Measurements from ENCODE around the gene AK8.

Gene AK8

DNA sequence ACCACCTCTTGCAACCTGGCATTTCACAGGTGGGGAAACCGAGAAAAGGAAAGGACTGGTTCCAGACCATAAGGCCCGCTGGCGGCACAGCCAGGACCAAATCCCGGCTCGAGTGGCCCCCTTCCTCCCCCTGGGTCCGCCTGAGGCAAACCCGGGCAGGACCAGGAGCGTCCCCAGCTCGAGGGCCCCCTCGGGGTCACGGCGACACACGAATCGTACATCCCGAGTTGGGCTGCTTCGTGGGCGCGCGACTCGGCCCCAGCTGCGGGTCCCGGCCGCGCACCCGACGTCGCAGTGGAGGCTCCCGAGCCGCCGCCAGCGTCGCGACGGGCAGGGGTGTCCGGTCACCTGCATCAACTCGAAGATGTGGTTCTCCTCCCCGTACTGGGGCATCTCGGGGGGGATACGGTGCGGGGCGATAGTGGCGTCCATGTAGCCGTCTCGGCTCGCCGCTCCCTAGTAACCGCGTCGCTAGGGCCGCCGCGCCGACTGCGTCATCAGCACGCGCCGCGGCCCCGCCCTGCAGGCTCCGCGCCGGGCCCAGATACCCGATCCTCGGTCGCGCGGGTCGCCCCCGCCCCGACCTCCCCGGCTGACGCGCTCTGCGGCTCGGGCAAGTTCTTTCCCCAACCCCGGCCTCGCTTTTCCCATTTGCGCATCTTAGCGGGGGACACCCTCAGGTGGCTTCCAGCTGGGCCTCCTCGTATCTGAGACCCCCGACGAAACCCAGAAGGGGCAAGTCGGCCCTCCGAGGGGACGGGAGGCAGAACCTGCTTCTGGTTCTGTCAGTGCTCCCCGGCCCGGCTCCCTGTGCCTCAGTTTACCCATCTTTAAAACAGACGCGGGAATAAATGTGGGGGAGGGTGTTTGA is at the start of gene AK8:
TSS of gene AK8 (minus strand) at position 461 of the 871 bp plus-strand sequence. CDS start at position 432, 29 bp downstream.
- peak; percentile 79 for DNase-seq

- DNase-seq = no peak
These were observed 49.6 kb upstream of the AK8 start for GRCh38 chr9:132927704-132928103.

DNA sequence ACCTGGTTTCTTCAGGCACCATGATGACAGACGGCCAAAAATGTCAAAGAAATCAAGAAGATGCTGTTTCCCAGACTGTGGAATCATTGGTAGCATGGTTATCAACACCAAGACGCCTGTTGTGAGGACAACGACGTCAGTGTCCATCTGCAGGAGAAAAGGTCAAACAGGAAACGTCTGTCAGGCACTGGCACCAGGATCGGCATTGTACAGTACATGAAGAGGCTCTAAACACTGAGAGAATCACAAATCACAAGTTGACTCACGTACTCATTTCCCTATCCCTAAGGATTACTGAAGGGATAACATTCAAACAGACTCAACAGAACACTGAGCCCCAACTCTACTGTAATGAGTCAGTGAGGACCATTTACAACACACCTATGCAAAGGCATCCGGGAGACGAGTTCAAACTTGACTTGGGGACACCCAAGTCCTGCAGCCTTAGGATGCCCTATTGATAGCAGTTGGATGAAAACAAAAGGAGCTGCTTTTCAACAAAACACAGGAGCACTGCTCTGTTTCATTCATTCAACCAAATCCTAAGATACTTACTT is 45.3 kb upstream of the AK8 start:
- DNase-seq = no peak

DNA sequence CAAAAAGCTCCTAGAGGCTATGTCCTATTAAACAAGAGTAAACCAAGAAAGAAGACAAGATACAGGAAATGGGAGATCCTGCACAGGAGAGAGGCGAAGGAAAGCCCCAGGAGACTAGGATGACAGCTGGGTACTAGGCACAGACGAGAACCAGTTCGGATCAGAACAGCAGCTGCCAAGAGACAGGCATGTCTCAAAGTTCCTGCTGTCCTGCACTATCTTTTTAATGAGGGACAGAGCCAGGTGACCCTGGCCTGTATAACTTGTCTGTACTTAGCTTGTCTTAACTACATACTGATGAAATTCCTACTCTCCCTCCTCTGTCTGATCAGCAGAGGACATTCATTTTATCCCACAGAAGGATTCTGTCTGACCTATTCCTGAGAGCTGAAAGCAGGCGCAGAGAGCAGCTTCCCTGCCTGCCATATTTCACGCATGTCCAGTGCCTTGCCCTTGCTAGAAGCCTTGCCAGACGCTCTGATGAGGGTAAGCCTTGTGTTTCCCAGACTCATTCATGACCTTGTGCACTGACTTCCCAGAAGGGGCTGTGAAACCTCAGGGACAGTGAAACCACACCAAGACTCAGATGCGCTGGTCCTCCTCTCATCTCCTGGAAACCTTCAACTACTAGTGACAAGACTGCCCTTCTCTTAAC is 41.7 kb upstream of the AK8 start:
- no peak for DNase-seq

DNA sequence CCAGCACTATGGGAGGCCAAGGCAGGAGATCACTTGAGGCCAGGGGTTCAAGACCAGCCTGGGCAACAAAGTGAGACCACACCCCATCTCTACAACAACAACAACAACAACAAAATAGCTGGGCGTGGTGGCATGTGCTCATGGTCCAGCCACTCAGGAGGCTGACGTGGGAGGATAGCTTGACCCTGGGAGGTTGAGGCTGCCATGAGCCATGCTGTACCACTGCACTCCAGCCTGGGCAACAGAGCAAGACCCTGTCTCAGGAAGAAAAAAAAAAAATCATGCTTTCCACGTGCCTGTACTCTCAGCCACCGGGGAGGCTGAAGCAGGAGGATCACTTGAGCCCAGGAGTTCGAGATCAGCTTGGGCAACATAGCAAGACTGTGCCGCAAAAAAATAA is 36.8 kb upstream of the AK8 start:
- DNase-seq = no peak

- no peak for DNase-seq
These were observed 34.0 kb upstream of the AK8 start for GRCh38 chr9:132912131-132912530.

- no peak for DNase-seq
These were observed 32.3 kb upstream of the AK8 start for GRCh38 chr9:132910376-132910775.

- DNase-seq = no peak
These were observed 31.2 kb upstream of the AK8 start for GRCh38 chr9:132909311-132909710.

GRCh38 chr9:132908635-132909034 is 30.6 kb upstream of the AK8 start:
- DNase-seq = no peak

- DNase-seq = no peak
These were observed 27.6 kb upstream of the AK8 start for GRCh38 chr9:132905726-132906125.

DNA sequence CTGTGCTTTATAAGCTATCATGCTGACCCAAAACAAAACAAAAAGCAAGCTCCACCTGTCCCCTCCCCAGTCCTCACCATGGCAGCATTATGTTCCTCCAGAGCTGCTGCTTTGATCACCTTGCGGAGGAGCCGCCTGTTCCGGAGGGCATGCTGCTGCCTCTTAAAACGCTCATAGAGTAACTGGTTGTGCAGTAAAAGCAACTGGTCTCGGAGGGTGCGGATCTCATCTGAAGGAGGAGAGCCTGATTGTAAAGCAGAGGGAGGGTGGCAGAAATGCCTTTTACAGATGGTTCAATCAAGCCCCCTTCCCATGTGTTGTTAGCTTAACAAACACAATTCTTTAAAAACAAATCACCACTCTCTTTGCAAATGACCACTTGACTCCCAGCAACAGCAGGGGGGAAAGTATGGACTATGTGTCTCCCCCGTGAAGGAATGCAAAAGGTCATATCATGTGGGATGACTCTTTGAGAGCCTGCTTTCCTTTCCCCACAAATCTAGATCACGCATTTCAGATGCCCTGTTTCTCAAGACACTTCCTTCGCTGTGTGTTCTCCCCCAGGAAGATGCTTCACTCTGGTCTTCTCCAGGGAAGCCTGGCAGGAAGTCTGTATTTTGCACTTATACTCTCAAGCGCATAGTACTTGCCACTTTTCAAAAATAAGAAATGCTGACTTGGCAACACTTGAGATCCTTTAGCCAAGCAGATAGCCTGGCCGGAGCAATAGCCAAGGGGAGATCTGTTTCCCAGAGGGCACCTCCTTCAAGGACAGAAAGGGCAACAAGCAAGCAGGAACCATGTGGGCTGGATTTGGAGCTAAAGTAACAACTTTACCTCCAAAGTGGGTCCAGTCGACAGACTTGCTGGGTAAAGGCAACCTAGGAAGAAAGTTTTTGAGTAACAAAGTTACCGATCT is 25.7 kb upstream of the AK8 start:
- no peak for DNase-seq

DNA sequence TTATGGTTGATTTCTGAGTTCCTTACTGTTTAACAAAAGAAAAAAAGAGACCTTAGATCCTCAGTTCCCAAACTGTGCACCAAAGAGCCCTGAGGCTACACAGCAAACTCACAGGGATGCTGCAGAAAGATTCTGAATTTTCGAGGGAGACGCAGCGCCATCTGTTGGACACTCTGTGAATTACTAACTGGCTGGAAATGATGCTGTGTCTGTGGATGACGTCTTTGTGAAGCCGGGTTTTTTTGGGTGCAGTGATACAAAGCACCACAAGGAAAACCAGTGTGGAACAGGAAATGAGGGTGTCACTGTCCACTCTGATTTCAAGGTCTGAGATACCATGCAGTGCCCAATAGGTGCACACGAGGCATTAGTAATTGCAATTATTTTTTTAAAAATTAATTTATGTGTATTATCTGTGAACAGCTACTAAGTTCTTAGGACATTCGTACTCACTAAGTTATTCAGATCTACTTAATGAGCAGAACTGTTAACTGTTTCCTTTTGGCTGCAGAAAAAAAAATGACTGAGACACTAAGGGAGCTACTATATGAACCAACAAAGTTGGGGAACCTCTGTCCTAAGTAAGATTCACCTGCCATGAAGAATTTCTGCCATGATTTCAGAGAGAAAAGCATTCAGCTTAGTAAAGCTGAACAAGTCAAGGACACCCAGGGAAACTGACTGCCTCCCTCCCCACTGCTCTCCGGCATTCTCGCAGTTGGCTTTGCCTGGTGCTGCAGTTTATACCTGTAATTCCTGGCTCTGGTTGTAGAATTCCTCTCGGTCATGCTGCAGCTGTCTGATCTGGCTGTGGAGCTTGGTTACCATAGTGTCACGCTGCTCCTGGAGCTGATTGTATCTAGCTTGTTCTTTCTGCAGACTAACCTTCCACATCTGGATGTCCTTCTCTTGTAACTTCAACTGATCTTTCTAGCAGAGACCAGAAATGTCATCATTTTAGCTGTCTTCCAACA is 24.1 kb upstream of the AK8 start:
- peak; percentile 71 for DNase-seq

DNA sequence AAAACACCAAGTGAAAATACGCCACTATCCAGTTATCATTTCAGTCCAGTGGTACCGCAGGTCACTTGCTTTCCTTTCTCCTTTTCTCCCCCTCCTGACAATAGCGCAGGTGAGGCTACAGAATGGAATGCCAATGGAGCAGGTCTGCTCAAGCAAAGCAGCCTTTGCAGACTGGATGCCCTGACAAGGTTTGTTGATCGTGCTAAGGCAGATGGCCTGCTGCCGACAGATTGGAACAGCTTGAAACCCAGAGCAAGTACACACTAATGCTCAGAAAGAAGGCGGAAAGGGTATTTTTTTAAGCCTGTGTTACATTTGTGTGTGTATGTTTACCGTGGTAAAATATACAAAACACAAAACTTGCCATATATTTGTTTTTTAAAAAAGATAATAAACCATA is 20.0 kb upstream of the AK8 start:
- no peak for DNase-seq

- no peak for DNase-seq
These were observed 18.8 kb upstream of the AK8 start for GRCh38 chr9:132896906-132897305.

GRCh38 chr9:132896264-132896663 is 18.2 kb upstream of the AK8 start:
- no peak for DNase-seq

DNA sequence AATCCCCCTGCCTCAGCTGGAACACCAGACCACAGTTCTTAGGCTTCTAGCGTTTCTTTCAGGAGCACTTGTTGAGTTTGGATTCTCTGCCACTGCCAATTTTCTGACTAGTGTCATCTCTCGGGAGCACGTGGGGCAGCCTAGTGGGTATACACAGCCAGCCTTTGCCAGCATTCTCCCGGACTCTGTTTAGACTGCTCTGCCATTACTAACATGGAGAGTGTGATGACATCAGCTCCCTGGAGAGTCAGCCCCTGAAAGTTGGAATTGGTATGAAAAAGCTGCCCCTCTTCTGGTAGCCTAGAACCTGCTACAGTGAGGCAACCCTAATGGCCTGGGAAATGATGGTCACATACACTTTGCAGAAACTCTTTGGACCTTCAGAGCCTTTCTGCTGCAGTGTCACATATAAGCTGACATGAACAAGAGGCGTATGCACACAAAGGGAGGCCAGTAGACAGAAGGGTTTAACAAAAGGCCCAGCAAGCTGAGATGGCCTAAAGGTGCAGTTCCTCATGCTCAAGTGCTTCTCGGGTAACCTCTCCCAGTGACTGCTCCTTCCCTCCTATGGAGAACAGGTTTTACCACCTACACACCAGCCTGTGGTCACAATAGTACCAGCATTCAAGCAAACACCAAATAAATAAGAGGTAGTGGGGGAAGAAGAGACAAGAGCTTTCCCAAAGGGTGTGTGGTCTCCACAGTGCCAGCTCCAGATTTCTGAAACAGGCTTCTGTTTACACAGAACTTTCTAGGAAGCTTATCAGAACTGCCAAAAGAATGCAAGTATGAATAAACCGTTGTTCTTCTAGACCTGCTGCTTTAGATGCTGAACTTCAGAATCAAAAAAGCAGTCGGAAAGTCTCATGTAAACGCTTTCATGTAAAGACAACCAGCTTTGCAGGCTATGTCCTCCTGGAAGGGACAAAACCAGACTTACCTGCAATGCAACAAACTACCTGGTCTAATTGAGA is 17.1 kb upstream of the AK8 start:
- DNase-seq = no peak

- DNase-seq = no peak
These were observed 16.3 kb upstream of the AK8 start for GRCh38 chr9:132894346-132894745.

- no peak for DNase-seq
These were observed 14.3 kb upstream of the AK8 start for GRCh38 chr9:132892400-132892799.

- DNase-seq = no peak
These were observed 10.1 kb upstream of the AK8 start for GRCh38 chr9:132888151-132888550.

Data from activated naive CD4-positive, alpha-beta T cell treated with anti-CD3 and anti-CD28 coated beads, Interleukin-2, amount 50 U/mL, for 16 hours (primary cell).